ENCODE data around the gene FAM204A. TPM values are rescaled to one million over a fixed set of nuclear protein-coding genes. Genes with fewer than 3 reads are reported as not detected.
A peak's percentile ranks its signal among the peaks of the same experiment; 100 is the strongest.

The FAM204A gene
- total RNA-seq (2021; fragmentation: NEBNext Ultra II Directional; extraction: Animal tissue kit (Norgen Biotek cat#: 25700)): 10 to 100 TPM; 50.8 to 69.4 (median 60.6) TPM
- long read RNA-seq, full-length matches to known transcripts: 21 of 48 reads
- long read RNA-seq, partial matches to known transcripts: 15 of 48 reads
- long read RNA-seq, other reads (novel, unspliced or antisense): 12 of 48 reads

DNA sequence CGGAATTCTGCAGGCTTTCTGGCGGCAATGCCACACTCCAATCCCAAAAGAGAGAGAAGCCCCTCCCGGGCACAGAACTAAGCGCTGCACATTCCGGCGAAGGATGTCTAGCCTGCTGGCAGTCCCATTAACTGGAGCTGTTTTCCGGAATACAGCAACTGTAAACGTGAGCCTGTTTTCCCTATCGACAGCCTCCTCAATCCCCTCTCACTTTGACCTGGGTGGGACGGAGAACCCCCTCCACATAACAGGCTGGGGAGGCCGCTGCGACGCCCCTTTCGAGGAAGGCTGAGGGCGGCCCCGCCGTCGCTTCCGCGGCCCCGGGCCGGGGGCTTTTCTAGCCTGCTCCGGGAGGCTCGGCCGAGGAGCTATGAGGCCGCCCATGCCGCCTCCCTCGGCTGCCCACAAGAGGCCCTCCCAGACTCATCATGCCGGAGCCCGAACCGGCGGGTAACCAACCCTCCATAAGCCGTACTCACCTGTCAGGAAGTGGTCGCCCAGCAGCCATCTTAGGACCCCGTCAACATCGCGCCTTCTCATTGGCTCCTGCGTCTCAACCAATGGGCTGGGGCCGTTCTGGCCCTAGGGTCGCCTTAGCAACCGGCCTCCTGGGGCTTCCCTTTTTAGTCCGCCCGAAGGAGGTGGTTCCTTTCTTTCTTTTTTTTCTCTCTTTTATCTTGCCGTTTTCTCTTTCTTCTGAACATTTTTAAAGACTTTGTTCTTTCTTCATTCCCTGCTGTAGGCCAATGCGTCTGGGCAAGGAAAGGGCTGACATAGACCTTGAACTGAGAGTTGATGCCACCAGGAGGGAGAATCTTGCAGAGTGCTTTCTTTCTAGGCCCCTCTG, at the start of gene FAM204A:
Gene FAM204A (minus strand): TSS at position 534 of the 847 bp plus-strand sequence. CDS start 5,909 bp downstream, outside the sequence.
- DNase-seq: peak; percentile 87
- TF ChIP-seq, protein P1, sequence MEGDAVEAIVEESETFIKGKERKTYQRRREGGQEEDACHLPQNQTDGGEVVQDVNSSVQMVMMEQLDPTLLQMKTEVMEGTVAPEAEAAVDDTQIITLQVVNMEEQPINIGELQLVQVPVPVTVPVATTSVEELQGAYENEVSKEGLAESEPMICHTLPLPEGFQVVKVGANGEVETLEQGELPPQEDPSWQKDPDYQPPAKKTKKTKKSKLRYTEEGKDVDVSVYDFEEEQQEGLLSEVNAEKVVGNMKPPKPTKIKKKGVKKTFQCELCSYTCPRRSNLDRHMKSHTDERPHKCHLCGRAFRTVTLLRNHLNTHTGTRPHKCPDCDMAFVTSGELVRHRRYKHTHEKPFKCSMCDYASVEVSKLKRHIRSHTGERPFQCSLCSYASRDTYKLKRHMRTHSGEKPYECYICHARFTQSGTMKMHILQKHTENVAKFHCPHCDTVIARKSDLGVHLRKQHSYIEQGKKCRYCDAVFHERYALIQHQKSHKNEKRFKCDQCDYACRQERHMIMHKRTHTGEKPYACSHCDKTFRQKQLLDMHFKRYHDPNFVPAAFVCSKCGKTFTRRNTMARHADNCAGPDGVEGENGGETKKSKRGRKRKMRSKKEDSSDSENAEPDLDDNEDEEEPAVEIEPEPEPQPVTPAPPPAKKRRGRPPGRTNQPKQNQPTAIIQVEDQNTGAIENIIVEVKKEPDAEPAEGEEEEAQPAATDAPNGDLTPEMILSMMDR (IDR thresholded peaks at IDR 0.05): no peak
- H3K9me3 Mint-ChIP-seq: no peaks in the 10 kb centered on the region
- no peaks in the 10 kb centered on the region for H3K36me3 Mint-ChIP-seq (ENCODE audit: low read depth)
- H3K27me3 Mint-ChIP-seq (ENCODE audit: insufficient read depth): no peaks in the 10 kb centered on the region; the same call in 1 of the 2 replicates
- H3K4me3 Mint-ChIP-seq: peak within 1 kb of the TSS; percentile 93
- H3K4me1 Mint-ChIP-seq (ENCODE audit: low read depth): peaks cover 36% of the 10 kb centered on the region
- H3K27ac Mint-ChIP-seq: peak within 1 kb of the TSS; percentile 94

DNA sequence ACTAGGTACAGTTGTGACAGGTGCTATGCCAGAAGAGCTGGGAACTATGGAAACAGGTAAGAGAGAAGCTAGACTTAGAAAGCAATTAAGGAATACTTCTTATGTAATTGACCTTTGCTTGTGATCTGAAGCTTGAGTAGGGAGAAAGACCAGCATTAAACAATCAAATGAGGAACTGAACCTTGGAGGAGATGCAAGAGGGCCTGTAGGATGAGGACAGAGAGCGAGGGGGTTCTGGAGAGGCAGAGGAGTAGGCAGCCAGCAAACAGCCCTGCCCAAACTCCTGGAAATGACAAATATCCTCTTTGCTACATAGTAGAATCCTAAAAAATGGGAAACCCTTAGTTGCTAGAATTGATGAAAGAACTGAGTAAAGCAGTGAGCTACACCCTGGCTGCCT, 41.6 kb upstream of the FAM204A start:
- DNase-seq: no peak
- TF ChIP-seq, protein P1 (IDR thresholded peaks at IDR 0.05): no peak
- Mint-ChIP-seq H3K36me3 (ENCODE audit: low read depth) (no peaks in the 10 kb centered on the region), H3K9me3 (no peaks in the 10 kb centered on the region), H3K27ac (no peak overlapping the region), H3K27me3 (ENCODE audit: insufficient read depth) (peaks cover 8% of the 10 kb centered on the region), H3K4me1 (ENCODE audit: low read depth) (no peaks in the 10 kb centered on the region), H3K4me3 (no peak overlapping the region)

DNA sequence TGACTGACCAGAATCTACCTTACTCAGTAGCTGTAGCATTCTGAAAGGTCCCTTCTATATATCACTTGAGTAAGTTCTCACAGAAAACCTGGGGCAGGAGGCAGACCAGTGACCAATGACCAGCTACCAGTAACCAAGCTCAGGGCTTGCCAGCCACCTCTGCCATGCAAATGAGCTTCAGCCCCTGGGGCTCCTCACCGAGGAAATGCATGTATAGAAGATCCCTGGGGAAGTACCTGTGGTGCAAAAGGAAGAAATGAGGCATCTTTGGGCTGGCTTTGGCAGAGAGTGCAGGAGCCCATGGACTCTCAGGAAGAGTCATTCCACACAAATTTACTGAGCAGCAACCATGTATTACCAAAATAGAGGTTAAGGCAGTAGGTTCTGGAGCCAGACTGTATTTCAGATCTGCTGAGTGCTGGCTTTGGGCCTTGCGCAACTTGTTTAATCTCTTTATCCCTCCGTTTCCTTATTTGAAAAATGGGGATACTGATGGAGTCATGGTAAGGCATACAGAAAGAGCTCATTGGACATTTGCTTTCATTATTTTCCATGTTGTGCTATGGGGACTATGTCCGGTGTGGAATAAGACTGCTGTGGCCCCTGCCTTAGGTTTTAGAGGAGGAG, 41.1 kb upstream of the FAM204A start:
- DNase-seq: no peak
- Mint-ChIP-seq H3K9me3 (no peaks in the 10 kb centered on the region), H3K4me1 (ENCODE audit: low read depth) (no peaks in the 10 kb centered on the region), H3K27me3 (ENCODE audit: insufficient read depth) (peaks cover 8% of the 10 kb centered on the region), H3K27ac (no peak overlapping the region), H3K36me3 (ENCODE audit: low read depth) (no peaks in the 10 kb centered on the region), H3K4me3 (no peak overlapping the region)
- TF ChIP-seq, protein P1 (IDR thresholded peaks at IDR 0.05): no peak

DNA sequence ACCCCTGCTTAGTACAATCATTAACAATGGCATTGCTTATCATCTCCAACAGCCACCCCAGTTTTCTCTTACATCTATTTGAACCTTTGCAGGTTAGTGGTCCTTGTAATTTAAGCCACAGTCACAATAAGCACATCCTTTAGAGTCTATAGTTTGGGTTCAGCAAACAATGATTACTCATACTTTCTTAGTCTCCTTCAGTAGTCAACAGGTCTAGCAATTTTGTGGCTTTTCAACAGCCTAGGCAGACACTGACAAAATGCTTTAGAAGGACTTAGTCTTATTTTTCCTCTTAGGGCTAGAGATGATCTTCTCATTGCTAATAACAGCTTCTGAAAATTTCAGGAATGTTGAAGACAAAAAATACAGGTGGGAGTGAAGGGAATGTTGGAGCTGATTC, 32.3 kb upstream of the FAM204A start:
- Mint-ChIP-seq H3K27me3 (ENCODE audit: insufficient read depth) (no peaks in the 10 kb centered on the region), H3K27ac (peak overlapping the region; percentile 30), H3K4me1 (ENCODE audit: low read depth) (peaks cover 31% of the 10 kb centered on the region)

DNA sequence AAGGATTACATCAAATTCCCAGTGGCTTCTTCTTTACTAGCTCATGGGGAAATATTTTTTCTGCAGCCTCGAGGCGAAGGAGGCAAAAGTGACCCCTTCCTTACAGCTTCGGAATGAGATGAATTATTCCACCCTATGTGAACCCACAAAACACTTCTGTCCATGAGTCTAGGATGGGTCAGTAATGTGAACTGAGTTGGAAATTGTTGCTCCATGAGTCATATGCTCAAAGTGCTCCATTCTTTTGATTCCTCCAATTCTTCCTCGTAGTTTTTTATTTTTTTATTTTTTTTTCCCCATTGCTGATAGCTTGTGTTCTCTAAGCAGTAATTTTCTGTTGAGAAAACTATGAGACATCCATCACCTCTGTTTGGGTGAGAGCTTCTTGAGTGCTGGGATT, 31.7 kb upstream of the FAM204A start:
- Mint-ChIP-seq H3K36me3 (ENCODE audit: low read depth) (no peaks in the 10 kb centered on the region), H3K4me3 (peak overlapping the region; percentile 6)
- peak; percentile 90 for DNase-seq

More for the DNA sequence above, 32.3 kb upstream of the FAM204A start:
- DNase-seq: peak; percentile 39
- no peaks in the 10 kb centered on the region for H3K9me3 Mint-ChIP-seq
- no peaks in the 10 kb centered on the region for H3K36me3 Mint-ChIP-seq (ENCODE audit: low read depth)
- TF ChIP-seq, protein P1 (IDR thresholded peaks at IDR 0.05): no peak
- peak overlapping the region; percentile 6 for H3K4me3 Mint-ChIP-seq

More for the DNA sequence above, 31.7 kb upstream of the FAM204A start:
- Mint-ChIP-seq H3K27me3 (ENCODE audit: insufficient read depth) (peaks cover 3% of the 10 kb centered on the region; the same call in 1 of the 2 replicates), H3K9me3 (no peaks in the 10 kb centered on the region), H3K4me1 (ENCODE audit: low read depth) (peaks cover 31% of the 10 kb centered on the region), H3K27ac (peak overlapping the region; percentile 30)
- TF ChIP-seq, protein P1 (IDR thresholded peaks at IDR 0.05): no peak
